GM06990 (cell line): Measurements from ENCODE around the gene RPTOR.

Experiments
- DNase-seq: peaks from one replicate; pipeline ENCODE4 v3.0.0-alpha.2; 2011; ENCODE audit not compliant: insufficient read length; ENCODE audit errors: extremely low read depth
- H3K27me3 ChIP-seq: replicated peaks from 2 replicates; pipeline ENCODE4 v1.6.0; 2011; ENCODE audit warnings: low read length; ENCODE audit not compliant: control insufficient read depth, insufficient read depth
- H3K36me3 ChIP-seq: 2 replicates; pipeline ENCODE4 v1.5.1; 2011; ENCODE audit warnings: low read length; ENCODE audit not compliant: control insufficient read depth, insufficient read depth
- H3K4me3 ChIP-seq: replicated peaks from 2 replicates; pipeline ENCODE4 v1.5.1; 2011; ENCODE audit warnings: low read depth, mild to moderate bottlenecking, control low read depth, low read length
- TF ChIP-seq, protein P1 (sequence below): IDR thresholded peaks from 2 replicates; pipeline ENCODE4 v1.5.1; 2011; ENCODE audit warnings: low read length, control low read depth, mild to moderate bottlenecking, inconsistent platforms; ENCODE audit not compliant: insufficient read depth, poor library complexity, severe bottlenecking

RPTOR gene

DNA sequence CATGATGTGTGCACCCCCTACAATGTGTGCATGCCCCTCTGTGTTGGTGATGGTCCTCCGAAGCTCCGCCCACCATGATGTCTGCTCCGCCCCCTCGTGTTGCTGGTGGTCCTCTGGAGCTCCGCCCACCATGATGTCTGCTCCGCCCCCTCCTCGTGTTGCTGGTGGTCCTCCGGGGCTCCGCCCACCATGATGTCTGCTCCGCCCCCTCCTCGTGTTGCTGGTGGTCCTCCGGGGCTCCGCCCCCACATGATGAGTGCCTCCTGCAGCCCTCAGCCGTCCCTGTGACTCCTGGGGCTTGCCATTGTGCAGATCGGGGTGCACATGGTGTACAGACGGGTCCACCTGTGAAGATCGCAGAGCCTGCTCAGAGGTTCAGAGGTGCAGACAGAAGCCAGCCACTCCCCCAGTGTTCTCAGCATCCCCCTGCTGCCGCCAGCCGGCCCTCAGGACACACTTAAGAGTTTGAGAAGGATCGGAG lies 317.9 kb downstream of the RPTOR start:
- Histone ChIP-seq H3K27me3 (no peaks in the 10 kb centered on the region), H3K4me3 (no peak overlapping the region), H3K36me3 (peaks cover 6% of the 10 kb centered on the region)
- TF ChIP-seq, protein P1, sequence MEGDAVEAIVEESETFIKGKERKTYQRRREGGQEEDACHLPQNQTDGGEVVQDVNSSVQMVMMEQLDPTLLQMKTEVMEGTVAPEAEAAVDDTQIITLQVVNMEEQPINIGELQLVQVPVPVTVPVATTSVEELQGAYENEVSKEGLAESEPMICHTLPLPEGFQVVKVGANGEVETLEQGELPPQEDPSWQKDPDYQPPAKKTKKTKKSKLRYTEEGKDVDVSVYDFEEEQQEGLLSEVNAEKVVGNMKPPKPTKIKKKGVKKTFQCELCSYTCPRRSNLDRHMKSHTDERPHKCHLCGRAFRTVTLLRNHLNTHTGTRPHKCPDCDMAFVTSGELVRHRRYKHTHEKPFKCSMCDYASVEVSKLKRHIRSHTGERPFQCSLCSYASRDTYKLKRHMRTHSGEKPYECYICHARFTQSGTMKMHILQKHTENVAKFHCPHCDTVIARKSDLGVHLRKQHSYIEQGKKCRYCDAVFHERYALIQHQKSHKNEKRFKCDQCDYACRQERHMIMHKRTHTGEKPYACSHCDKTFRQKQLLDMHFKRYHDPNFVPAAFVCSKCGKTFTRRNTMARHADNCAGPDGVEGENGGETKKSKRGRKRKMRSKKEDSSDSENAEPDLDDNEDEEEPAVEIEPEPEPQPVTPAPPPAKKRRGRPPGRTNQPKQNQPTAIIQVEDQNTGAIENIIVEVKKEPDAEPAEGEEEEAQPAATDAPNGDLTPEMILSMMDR, result no peak
- DNase-seq, result no peak

DNA sequence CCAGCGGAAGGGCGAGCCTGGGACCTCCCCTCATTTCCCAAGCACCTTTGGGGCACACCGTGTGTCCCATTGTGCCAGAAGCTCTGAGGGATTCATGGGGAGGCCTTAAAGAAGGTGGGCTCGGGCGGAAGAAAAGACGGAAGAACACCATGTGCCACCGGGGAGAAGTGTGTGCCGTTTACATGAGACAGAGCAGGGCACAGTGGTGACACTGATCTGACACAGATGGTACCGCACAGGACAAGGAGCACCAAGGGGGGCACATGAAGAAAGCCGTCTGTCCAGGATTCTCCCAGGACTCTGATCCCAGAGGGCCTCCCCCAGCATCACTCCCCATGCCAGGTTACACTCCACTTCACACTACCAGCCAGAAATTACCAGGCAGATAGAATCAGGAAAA lies 318.3 kb downstream of the RPTOR start:
- no peak for DNase-seq
- TF ChIP-seq, protein P1, result no peak
- no peaks in the 10 kb centered on the region for H3K27me3 ChIP-seq

DNA sequence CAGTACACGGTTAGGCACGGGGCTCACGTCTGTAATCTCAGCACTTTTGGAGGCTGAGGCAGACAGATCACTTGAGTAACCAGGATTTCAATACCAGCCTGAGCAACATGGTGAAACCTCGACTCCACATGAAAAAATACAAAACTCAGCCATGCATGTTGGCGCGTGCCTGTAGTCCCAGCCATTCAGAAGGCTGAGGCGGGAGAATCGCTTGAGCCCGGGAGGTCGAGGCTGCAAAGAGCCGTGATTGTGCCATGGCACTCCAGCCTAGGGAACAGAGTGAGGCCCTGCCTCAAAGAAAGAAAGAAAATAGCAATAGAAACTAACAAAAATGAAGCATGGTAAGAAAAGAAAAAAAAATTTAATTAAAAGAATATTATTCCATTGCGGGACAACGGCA lies 319.0 kb downstream of the RPTOR start:
- Histone ChIP-seq H3K36me3 (peaks cover 4% of the 10 kb centered on the region; the same call in 1 of the 2 replicates), H3K27me3 (no peaks in the 10 kb centered on the region), H3K4me3 (no peak overlapping the region)
- TF ChIP-seq, protein P1, result no peak
- no peak for DNase-seq

More for the DNA sequence above, 318.3 kb downstream of the RPTOR start:
- H3K4me3 ChIP-seq, result no peak overlapping the region
- peaks cover 5% of the 10 kb centered on the region for H3K36me3 ChIP-seq

DNA sequence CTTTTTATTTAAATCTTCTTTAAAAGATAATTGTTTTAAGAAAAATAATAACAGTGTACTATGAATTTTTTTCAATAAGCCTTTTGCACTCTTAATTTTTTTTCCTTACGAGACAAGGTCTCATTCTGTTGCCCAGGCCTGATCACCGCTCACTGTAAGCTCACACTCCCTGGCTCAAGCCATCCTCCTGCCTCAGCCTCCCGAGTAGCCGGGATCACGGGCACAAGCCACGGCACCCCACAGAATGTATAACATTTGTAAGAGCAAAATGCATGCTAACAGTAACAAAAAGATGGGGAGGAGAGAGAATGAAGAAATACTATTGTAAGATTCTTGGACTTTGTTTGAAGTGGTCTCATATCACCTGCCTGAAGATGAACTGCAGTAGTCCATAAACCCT lies 320.1 kb downstream of the RPTOR start:
- Histone ChIP-seq H3K27me3 (no peaks in the 10 kb centered on the region), H3K4me3 (no peak overlapping the region), H3K36me3 (peaks cover 4% of the 10 kb centered on the region; the same call in 1 of the 2 replicates)
- DNase-seq, result no peak
- TF ChIP-seq, protein P1, result no peak

DNA sequence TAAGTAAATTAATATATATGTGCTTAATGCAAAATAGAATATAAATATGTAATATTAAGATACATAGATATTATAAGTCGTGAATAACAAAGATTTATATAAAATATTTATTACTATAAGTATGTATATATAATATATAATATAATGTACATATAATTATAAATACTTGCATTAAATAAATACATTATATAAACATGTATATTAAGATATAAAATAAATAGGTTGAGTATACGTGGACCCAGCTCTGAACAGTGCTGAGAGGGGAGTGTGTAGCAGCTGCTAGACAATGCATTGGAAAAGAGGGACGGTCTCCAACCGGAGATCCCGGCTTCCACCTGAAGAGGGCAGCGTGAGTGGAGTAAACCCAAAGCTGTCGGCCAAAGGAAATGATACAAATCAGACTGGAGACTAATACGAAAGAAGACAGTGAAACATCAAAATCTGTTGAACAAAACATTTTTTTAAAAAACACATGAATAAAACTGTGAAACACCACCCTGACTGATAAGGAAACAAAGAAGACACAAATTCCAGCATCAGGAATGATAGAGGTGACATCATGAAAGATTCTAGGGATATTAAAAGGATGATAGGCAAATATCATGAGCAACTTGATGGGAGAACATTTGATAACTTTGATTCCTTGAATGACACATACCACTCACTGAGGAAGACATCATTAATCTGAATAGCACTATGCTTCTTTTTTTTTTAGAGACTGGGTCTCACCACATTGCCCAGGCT lies 321.6 kb downstream of the RPTOR start:
- Histone ChIP-seq H3K4me3 (no peak overlapping the region), H3K36me3 (no peaks in the 10 kb centered on the region), H3K27me3 (no peaks in the 10 kb centered on the region)
- no peak for DNase-seq
- TF ChIP-seq, protein P1, result peak; percentile 76
